Fibroblast of lung (primary cell): ENCODE data around the gene RAB6A. TPM values are rescaled to one million over a fixed set of nuclear protein-coding genes. Genes with fewer than 3 reads are reported as not detected.

Source experiments
- DNase-seq, 2 donors: peaks; one replicate each; pipeline versions ENCODE4 v3.0.0 to v3.0.0-alpha.2; 2010; ENCODE audit warnings: low read depth in 2 of 2
- H2AFZ ChIP-seq: 2 replicates; pipeline ENCODE4 v1.5.1; 2012; ENCODE audit warnings: low read length, control low read depth, inconsistent platforms
- H3K27ac ChIP-seq: 2 replicates; pipeline ENCODE4 v1.5.1; 2011; ENCODE audit warnings: low read length, control low read depth; ENCODE audit not compliant: insufficient read depth
- H3K27me3 ChIP-seq: 2 replicates; pipeline ENCODE4 v1.5.1; 2011; ENCODE audit warnings: mild to moderate bottlenecking, low read length; ENCODE audit not compliant: control insufficient read depth, insufficient read depth
- H3K36me3 ChIP-seq: 2 replicates; pipeline ENCODE4 v1.5.1; 2011; ENCODE audit warnings: low read length; ENCODE audit not compliant: control insufficient read depth, insufficient read depth
- H3K4me1 ChIP-seq: 2 replicates; pipeline ENCODE4 v1.5.1; 2011; ENCODE audit warnings: low read length; ENCODE audit not compliant: control insufficient read depth, insufficient read depth; ENCODE audit errors: extremely low read depth
- H3K4me2 ChIP-seq: 2 replicates; pipeline ENCODE4 v1.5.1; 2011; ENCODE audit warnings: low read length, control low read depth; ENCODE audit not compliant: insufficient read depth; ENCODE audit errors: extremely low read depth
- H3K4me3 ChIP-seq, 4 experiments: fragments of 200-600 bp in 1 of 4; sonication (generic) in 1 of 4; replicated peaks in 1 of 4; 2 replicates each; pipeline ENCODE4 v1.5.1; 2011 to 2016; ENCODE audit warnings: low read length in 4 of 4, low read depth in 3 of 4, mild to moderate bottlenecking in 3 of 4, control low read depth in 2 of 4, inconsistent platforms in 1 of 4, mixed read lengths in 1 of 4; ENCODE audit not compliant: insufficient read depth in 1 of 4; ENCODE audit errors: control extremely low read depth in 1 of 4
- H3K79me2 ChIP-seq: 2 replicates; pipeline ENCODE4 v1.5.1; 2012; ENCODE audit warnings: mild to moderate bottlenecking, low read length, inconsistent platforms; ENCODE audit not compliant: control insufficient read depth, insufficient read depth
- H3K9ac ChIP-seq: 2 replicates; pipeline ENCODE4 v1.5.1; 2011; ENCODE audit warnings: mild to moderate bottlenecking, low read length, control low read depth; ENCODE audit not compliant: insufficient read depth
- H3K9me3 ChIP-seq: 2 replicates; pipeline ENCODE4 v1.5.1; 2012; ENCODE audit warnings: low read depth, low read length; ENCODE audit not compliant: control insufficient read depth, insufficient read depth
- H4K20me1 ChIP-seq: 2 replicates; pipeline ENCODE4 v1.5.1; 2011; ENCODE audit warnings: low read length; ENCODE audit not compliant: control insufficient read depth, insufficient read depth; ENCODE audit errors: extremely low read depth
- CTCF ChIP-seq, 2 donors: IDR thresholded peaks in 1 of 2; conservative IDR thresholded peaks in 1 of 2; 1 replicate in 1 of 2; 2 replicates in 1 of 2; pipeline ENCODE4 v1.5.1; 2011 to 2012; ENCODE audit warnings: low read length in 2 of 2, control low read depth in 1 of 2, inconsistent platforms in 1 of 2, low read depth in 1 of 2, mild to moderate bottlenecking in 1 of 2
- EZH2 ChIP-seq: IDR thresholded peaks from 2 replicates; pipeline ENCODE4 v1.5.1; 2012; ENCODE audit warnings: low read length, control low read depth, mild to moderate bottlenecking; ENCODE audit errors: missing control alignments
- polyA plus RNA-seq, 2 donors: library from polyadenylated mRNA; depleted of rRNA in 1 of 2; stranded (reverse) in 1 of 2; unstranded in 1 of 2; fragments of >200 nt; gene quantifications; 2 replicates each; pipeline ENCODE4 v1.2.1, GENCODE V29; 2011 to 2012; ENCODE audit warnings: missing spikeins in 1 of 2
- total RNA-seq: library from RNA; depleted of rRNA; stranded (reverse); fragments of >200 nt; gene quantifications from 2 replicates; pipeline ENCODE4 v1.2.1, GENCODE V29; 2014

Gene RAB6A
- total and polyA plus RNA-seq, 2 donors (not counting 1 experiment from before 2014, with no cell fraction given): 103 to 255 TPM

DNA sequence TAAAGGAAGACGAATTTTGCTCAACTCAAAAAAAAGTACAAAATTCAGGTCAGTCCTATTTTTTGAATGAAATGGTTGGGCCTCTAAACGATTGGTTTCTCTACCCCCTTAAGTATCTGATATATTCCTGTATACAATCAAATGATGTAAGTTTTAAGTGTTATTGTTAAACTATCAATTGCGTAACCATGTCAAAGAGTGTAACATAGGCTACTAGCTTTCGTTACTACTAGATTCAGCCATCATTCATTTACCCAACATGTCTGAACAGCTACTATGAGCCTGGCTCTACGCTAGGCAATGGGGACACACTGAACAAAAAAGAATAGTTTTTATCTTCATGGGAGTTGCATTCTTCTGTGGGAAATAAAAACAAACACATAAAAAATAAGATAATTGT, 3.3 kb downstream of the RAB6A start:
- Histone ChIP-seq H3K4me1 (no peaks in the 10 kb centered on the region), H3K27ac (no peak overlapping the region), H3K9me3 (no peaks in the 10 kb centered on the region), H3K9ac (no peak overlapping the region), H3K27me3 (no peaks in the 10 kb centered on the region), H3K79me2 (peaks cover 72% of the 10 kb centered on the region), H3K4me3 (peak overlapping the region in 2 of 4 experiments; percentile 1 to 84), H4K20me1 (peaks cover 2% of the 10 kb centered on the region), H2AFZ (no peak overlapping the region), H3K4me2 (no peak overlapping the region), H3K36me3 (no peaks in the 10 kb centered on the region)
- TF ChIP-seq CTCF (conservative IDR thresholded peaks at IDR 0.05 in 1 of 2, IDR thresholded peaks at IDR 0.05 in 1 of 2; ENCODE audit: low read depth in 1 of 2, low read length in 2 of 2): no peak
- TF ChIP-seq EZH2: no peak
- peak in 1 of 2 donors; percentile 53 for DNase-seq

DNA sequence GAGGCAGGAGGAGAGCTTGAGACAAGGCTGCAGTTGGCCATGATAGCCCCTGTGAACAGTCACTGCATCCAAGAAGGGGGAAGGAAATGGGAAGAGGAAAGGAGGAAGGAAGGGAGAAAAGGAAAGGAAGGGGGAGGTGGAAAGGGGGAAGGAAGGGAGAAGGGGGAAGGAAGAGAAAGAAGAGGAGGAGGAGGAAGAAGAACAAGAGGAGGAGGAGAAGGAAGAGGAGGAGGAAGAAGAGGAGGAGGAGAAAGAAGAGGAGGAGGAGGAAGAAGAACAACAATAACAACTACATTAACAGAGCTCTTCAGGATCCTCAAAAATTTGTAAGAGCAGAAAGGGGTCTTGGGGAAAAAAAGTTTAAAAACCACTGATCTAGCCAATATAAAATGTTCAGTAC, 5.2 kb downstream of the RAB6A start:
- Histone ChIP-seq H4K20me1 (peaks cover 2% of the 10 kb centered on the region), H3K79me2 (peaks cover 91% of the 10 kb centered on the region), H3K36me3 (no peaks in the 10 kb centered on the region), H3K4me2 (no peak overlapping the region), H3K27me3 (no peaks in the 10 kb centered on the region), H3K4me3 (no peak overlapping the region), H3K27ac (no peak overlapping the region), H3K9me3 (no peaks in the 10 kb centered on the region), H3K4me1 (no peaks in the 10 kb centered on the region), H3K9ac (no peak overlapping the region), H2AFZ (no peak overlapping the region)
- TF ChIP-seq CTCF (conservative IDR thresholded peaks at IDR 0.05 in 1 of 2, IDR thresholded peaks at IDR 0.05 in 1 of 2; ENCODE audit: low read depth in 1 of 2, low read length in 2 of 2): no peak
- TF ChIP-seq EZH2: no peak
- DNase-seq: no peak

DNA sequence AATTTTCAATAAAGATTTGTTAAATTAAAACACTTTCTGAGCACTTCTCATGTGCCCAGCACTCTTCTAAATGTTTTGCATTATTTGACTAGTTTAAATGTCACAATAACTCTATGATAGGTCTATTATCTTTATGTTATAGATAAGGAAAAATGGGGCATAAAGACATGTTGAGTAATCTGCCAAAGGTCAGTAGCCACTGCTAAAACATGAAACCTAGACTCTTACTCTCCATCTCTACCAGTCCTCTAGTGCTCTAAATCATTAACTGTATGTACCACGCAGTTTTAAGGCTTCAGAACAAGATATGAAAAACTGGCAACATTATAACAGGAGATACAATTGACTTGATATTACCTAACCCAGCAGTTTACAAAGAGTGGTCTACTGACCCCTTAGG, 6.9 kb downstream of the RAB6A start:
- H2AFZ ChIP-seq: no peak overlapping the region
- H3K9ac ChIP-seq: no peak overlapping the region
- no peak overlapping the region for H3K4me3 ChIP-seq
- no peak overlapping the region for H3K27ac ChIP-seq
- peaks cover 91% of the 10 kb centered on the region for H3K79me2 ChIP-seq
- H3K4me2 ChIP-seq: no peak overlapping the region
- H4K20me1 ChIP-seq: peaks cover 2% of the 10 kb centered on the region
- TF ChIP-seq CTCF (conservative IDR thresholded peaks at IDR 0.05 in 1 of 2, IDR thresholded peaks at IDR 0.05 in 1 of 2; ENCODE audit: low read depth in 1 of 2, low read length in 2 of 2): no peak
- TF ChIP-seq EZH2: no peak
- H3K9me3 ChIP-seq: no peaks in the 10 kb centered on the region
- no peaks in the 10 kb centered on the region for H3K36me3 ChIP-seq
- H3K27me3 ChIP-seq: no peaks in the 10 kb centered on the region
- no peaks in the 10 kb centered on the region for H3K4me1 ChIP-seq
- no peak for DNase-seq
